ENCODE data around the gene NAA35. TPM values are rescaled to one million over a fixed set of nuclear protein-coding genes. Genes with fewer than 3 reads are reported as not detected.
A peak's percentile ranks its signal among the peaks of the same experiment; 100 is the strongest.

Gene NAA35
- total and polyA plus RNA-seq, 2 donors (not counting 3 experiments of a cell fraction or from before 2014, with no cell fraction given): 7.9 to 22.5 TPM

DNA sequence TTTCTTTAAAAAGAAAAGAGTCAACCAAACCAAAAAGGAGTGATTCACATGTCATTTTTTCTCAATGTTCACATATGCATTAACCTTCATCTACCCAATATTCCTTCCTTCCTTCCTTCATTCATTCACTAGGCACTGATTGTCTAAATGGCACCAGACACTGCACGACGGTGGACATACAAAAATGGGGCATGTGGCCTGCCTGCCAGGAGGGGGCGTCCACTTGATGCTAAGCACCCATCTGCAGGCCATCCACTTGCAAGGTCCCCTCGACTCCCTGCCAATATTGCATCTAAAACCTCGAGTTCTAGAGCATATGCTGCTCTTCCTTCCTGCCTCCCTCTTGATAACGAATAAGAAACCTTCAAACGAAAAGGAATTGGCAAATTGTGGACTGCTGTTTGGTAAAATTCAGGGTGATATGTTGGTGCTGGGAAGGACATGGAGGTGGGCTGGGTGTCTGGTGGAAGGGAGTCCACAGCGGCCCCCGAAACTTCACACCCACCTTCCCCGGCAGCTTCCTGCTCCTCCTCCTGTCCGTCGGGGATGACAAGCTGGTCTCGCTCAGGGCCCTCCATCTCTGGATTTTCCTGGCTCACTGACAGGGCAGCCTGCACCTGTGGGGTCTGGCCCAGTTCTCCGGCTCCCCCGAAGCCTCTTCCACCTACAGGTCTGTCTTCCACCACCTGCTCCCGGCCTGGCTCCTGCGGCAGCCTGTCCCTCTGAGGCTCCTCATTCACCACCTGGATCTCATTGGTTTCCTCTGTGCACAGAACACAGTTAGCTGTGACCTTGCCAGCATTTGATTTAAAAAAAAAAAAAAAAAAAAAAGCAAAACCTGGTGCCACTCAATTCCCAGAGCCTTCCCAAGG is 94.2 kb downstream of the NAA35 start:
- dilution Hi-C loops (cut with MboI; ENCODE audit: extremely low pct_ligation_motif_present, low sequenced_read_pairs) (no loop called here), intact Hi-C loops (cut with micrococcal nuclease) (loop anchor here (1.0 kb wide), 1 partner anchor 87 kb away; no protein-coding TSS in a partner anchor)
- Histone ChIP-seq H3K9ac (replicated peaks; ENCODE audit: extremely low read depth, insufficient read depth, low read length) (no peak overlapping the region), H3K36me3 (ENCODE audit: control insufficient read depth in 2 of 2, extremely low read depth in 1 of 2, insufficient read depth in 2 of 2, low read length in 2 of 2) (peaks cover 8 to 12% of the 10 kb centered on the region in 2 experiments), H3K9me1 (replicated peaks; ENCODE audit: control insufficient read depth, extremely low read depth, insufficient read depth, low read length) (no peaks in the 10 kb centered on the region), H4K20me1 (replicated peaks; ENCODE audit: control insufficient read depth, extremely low read depth, insufficient read depth, low read length) (no peaks in the 10 kb centered on the region), H3K27me3 (ENCODE audit: control insufficient read depth in 2 of 2, insufficient read depth in 2 of 2, low read length in 2 of 2) (no peaks in the 10 kb centered on the region), H3K9me3 (replicated peaks; ENCODE audit: control insufficient read depth, insufficient read depth, low read length) (no peaks in the 10 kb centered on the region), H2AFZ (ENCODE audit: low read depth, low read length) (no peak overlapping the region), H3K4me1 (ENCODE audit: control insufficient read depth, extremely low read depth, insufficient read depth, low read length) (no peaks in the 10 kb centered on the region), H3K27ac (ENCODE audit: insufficient read depth, low read depth, low read length) (no peak overlapping the region), H3K79me2 (ENCODE audit: control insufficient read depth, insufficient read depth, low read length) (no peaks in the 10 kb centered on the region), H3K4me3 (replicated peaks in 1 of 3; ENCODE audit: insufficient read depth in 1 of 3, low read depth in 1 of 3, low read length in 3 of 3) (no peak overlapping the region), H3K4me2 (ENCODE audit: insufficient read depth, low read length) (no peak overlapping the region)
- no TSS peak for BruUV-seq (replicated peaks)
- TF ChIP-seq EZH2 (IDR thresholded peaks at IDR 0.05; ENCODE audit: borderline replicate concordance, low read depth, low read length, severe bottlenecking) (no peak), MYC (IDR thresholded peaks at IDR 0.05; ENCODE audit: low read depth, low read length) (no peak), GATA2 (IDR thresholded peaks at IDR 0.05; ENCODE audit: insufficient read depth, insufficient read length, low read depth, low read length) (no peak), FOS (IDR thresholded peaks at IDR 0.05; ENCODE audit: borderline replicate concordance, insufficient read depth, low read length) (no peak), POLR2AphosphoS5 (IDR thresholded peaks at IDR 0.05; ENCODE audit: insufficient read depth, low read depth, low read length) (no peak), POLR2A (IDR thresholded peaks at IDR 0.05; ENCODE audit: low read depth, low read length) (no peak), JUN (IDR thresholded peaks at IDR 0.05; ENCODE audit: borderline replicate concordance, insufficient read depth, insufficient read length, low read depth) (no peak)
- TF ChIP-seq, protein P1, sequence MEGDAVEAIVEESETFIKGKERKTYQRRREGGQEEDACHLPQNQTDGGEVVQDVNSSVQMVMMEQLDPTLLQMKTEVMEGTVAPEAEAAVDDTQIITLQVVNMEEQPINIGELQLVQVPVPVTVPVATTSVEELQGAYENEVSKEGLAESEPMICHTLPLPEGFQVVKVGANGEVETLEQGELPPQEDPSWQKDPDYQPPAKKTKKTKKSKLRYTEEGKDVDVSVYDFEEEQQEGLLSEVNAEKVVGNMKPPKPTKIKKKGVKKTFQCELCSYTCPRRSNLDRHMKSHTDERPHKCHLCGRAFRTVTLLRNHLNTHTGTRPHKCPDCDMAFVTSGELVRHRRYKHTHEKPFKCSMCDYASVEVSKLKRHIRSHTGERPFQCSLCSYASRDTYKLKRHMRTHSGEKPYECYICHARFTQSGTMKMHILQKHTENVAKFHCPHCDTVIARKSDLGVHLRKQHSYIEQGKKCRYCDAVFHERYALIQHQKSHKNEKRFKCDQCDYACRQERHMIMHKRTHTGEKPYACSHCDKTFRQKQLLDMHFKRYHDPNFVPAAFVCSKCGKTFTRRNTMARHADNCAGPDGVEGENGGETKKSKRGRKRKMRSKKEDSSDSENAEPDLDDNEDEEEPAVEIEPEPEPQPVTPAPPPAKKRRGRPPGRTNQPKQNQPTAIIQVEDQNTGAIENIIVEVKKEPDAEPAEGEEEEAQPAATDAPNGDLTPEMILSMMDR (IDR thresholded peaks at IDR 0.05; ENCODE audit: extremely low read depth in 1 of 2, insufficient read depth in 1 of 2, low read depth in 1 of 2, low read length in 2 of 2): peak; percentile 63 to 77
- TF ChIP-seq, protein P2, sequence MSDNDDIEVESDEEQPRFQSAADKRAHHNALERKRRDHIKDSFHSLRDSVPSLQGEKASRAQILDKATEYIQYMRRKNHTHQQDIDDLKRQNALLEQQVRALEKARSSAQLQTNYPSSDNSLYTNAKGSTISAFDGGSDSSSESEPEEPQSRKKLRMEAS (IDR thresholded peaks at IDR 0.05; ENCODE audit: insufficient read depth, insufficient read length): no peak
- DNase-seq (ENCODE audit: low read depth, low spot score) (peak; percentile 44), FAIRE-seq (no peak)
- CTCF ChIA-PET: interaction anchor here (0.7 to 1.0 kb wide), 4 partner anchors 9 to 18 kb away, joined by 3 to 5 read pairs (median 3); no protein-coding TSS in a partner anchor
- POLR2A ChIA-PET: no interaction called here
